Measurements from ENCODE around the gene NAP1L5. TPM values are rescaled to one million over a fixed set of nuclear protein-coding genes. Genes with fewer than 3 reads are reported as not detected.

The NAP1L5 gene
- total RNA-seq, 2 experiments from 2014 or later, result 17.3 to 17.9 TPM

- TF ChIP-seq, protein P1, sequence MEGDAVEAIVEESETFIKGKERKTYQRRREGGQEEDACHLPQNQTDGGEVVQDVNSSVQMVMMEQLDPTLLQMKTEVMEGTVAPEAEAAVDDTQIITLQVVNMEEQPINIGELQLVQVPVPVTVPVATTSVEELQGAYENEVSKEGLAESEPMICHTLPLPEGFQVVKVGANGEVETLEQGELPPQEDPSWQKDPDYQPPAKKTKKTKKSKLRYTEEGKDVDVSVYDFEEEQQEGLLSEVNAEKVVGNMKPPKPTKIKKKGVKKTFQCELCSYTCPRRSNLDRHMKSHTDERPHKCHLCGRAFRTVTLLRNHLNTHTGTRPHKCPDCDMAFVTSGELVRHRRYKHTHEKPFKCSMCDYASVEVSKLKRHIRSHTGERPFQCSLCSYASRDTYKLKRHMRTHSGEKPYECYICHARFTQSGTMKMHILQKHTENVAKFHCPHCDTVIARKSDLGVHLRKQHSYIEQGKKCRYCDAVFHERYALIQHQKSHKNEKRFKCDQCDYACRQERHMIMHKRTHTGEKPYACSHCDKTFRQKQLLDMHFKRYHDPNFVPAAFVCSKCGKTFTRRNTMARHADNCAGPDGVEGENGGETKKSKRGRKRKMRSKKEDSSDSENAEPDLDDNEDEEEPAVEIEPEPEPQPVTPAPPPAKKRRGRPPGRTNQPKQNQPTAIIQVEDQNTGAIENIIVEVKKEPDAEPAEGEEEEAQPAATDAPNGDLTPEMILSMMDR (IDR thresholded peaks at IDR 0.05), result no peak
- H3K4me1 Mint-ChIP-seq (ENCODE audit: low read depth), result no peaks in the 10 kb centered on the region
- DNase-seq (no peak), ATAC-seq (ENCODE audit: poor library complexity) (no peak)
- Histone ChIP-seq H3K27ac (ENCODE audit: low read depth in 1 of 2, low read length in 2 of 2) (no peak overlapping the region), H3K4me3 (ENCODE audit: low read length) (no peak overlapping the region), H3K4me1 (ENCODE audit: insufficient read depth, low read length) (no peaks in the 10 kb centered on the region), H3K36me3 (ENCODE audit: insufficient read depth, low read length) (peaks cover 35% of the 10 kb centered on the region), H3K27me3 (ENCODE audit: control insufficient read depth in 1 of 2, insufficient read depth in 2 of 2, low read length in 2 of 2) (no peaks in the 10 kb centered on the region), H3K9me3 (ENCODE audit: control insufficient read depth in 1 of 2, insufficient read depth in 1 of 2, low read length in 2 of 2) (no peaks in the 10 kb centered on the region)
- no peaks in the 10 kb centered on the region for H3K27me3 Mint-ChIP-seq
- ChIA-PET POLR2A (no interaction called here), CTCF (interaction anchor here (0.7 kb wide), 2 partner anchors 171 to 731 kb away, joined by 3 to 4 read pairs; no protein-coding TSS in a partner anchor)
- peaks cover 43% of the 10 kb centered on the region for H3K36me3 Mint-ChIP-seq (ENCODE audit: low read depth)
- no peak overlapping the region for H3K4me3 Mint-ChIP-seq
- no peaks in the 10 kb centered on the region for H3K9me3 Mint-ChIP-seq
- H3K27ac Mint-ChIP-seq, result no peak overlapping the region
- intact Hi-C loops (cut with DNase I, micrococcal nuclease), result no loop called here
These were observed 48.0 kb upstream of the NAP1L5 start for GRCh38 chr4:88745581-88746163.

- no peak overlapping the region for H3K4me3 Mint-ChIP-seq
- ATAC-seq (ENCODE audit: poor library complexity) (no peak), DNase-seq (no peak)
- no peak overlapping the region for H3K27ac ChIP-seq (ENCODE audit: low read depth in 1 of 2, low read length in 2 of 2)
- H3K4me3 ChIP-seq (ENCODE audit: low read length), result no peak overlapping the region
- H3K9me3 ChIP-seq (ENCODE audit: control insufficient read depth in 1 of 2, insufficient read depth in 1 of 2, low read length in 2 of 2), result no peaks in the 10 kb centered on the region
- ChIA-PET CTCF (interaction anchor here (0.7 kb wide), 2 partner anchors 170 to 731 kb away, joined by 3 to 4 read pairs; no protein-coding TSS in a partner anchor), POLR2A (no interaction called here)
- peaks cover 43% of the 10 kb centered on the region for H3K36me3 Mint-ChIP-seq (ENCODE audit: low read depth)
- peaks cover under 1% of the 10 kb centered on the region for H3K4me1 Mint-ChIP-seq (ENCODE audit: low read depth)
- no peaks in the 10 kb centered on the region for H3K27me3 Mint-ChIP-seq
- H3K4me1 ChIP-seq (ENCODE audit: insufficient read depth, low read length), result no peaks in the 10 kb centered on the region
- H3K9me3 Mint-ChIP-seq, result no peaks in the 10 kb centered on the region
- TF ChIP-seq, protein P1 (IDR thresholded peaks at IDR 0.05), result no peak
- H3K27me3 ChIP-seq (ENCODE audit: control insufficient read depth in 1 of 2, insufficient read depth in 2 of 2, low read length in 2 of 2), result no peaks in the 10 kb centered on the region
- H3K36me3 ChIP-seq (ENCODE audit: insufficient read depth, low read length), result peaks cover 30% of the 10 kb centered on the region
- intact Hi-C loops (cut with DNase I, micrococcal nuclease), result no loop called here
- H3K27ac Mint-ChIP-seq, result no peak overlapping the region
These were observed 47.5 kb upstream of the NAP1L5 start for GRCh38 chr4:88745175-88745574.

GRCh38 chr4:88744609-88745008 is 47.0 kb upstream of the NAP1L5 start:
- no peaks in the 10 kb centered on the region for H3K27me3 ChIP-seq (ENCODE audit: control insufficient read depth in 1 of 2, insufficient read depth in 2 of 2, low read length in 2 of 2)
- peaks cover 25% of the 10 kb centered on the region for H3K36me3 ChIP-seq (ENCODE audit: insufficient read depth, low read length)
- no peak overlapping the region for H3K27ac ChIP-seq (ENCODE audit: low read depth in 1 of 2, low read length in 2 of 2)
- Mint-ChIP-seq H3K4me1 (ENCODE audit: low read depth) (peaks cover 6% of the 10 kb centered on the region), H3K9me3 (no peaks in the 10 kb centered on the region), H3K27ac (no peak overlapping the region), H3K27me3 (no peaks in the 10 kb centered on the region), H3K4me3 (no peak overlapping the region), H3K36me3 (ENCODE audit: low read depth) (peaks cover 38% of the 10 kb centered on the region)
- no peak for DNase-seq
- H3K4me3 ChIP-seq (ENCODE audit: low read length), result no peak overlapping the region
- no peaks in the 10 kb centered on the region for H3K4me1 ChIP-seq (ENCODE audit: insufficient read depth, low read length)
- CTCF ChIA-PET, result no interaction called here
- no peak for ATAC-seq (ENCODE audit: poor library complexity)
- no peaks in the 10 kb centered on the region for H3K9me3 ChIP-seq (ENCODE audit: control insufficient read depth in 1 of 2, insufficient read depth in 1 of 2, low read length in 2 of 2)
- TF ChIP-seq, protein P1 (IDR thresholded peaks at IDR 0.05), result no peak
- intact Hi-C loops (cut with DNase I, micrococcal nuclease), result no loop called here
- POLR2A ChIA-PET, result no interaction called here
